ENCODE data around the gene MPP3. TPM values are rescaled to one million over a fixed set of nuclear protein-coding genes. Genes with fewer than 3 reads are reported as not detected.

Gene MPP3
- total RNA-seq, 1 donor from 2014 or later: 4.1 TPM

GRCh38 chr17:43823350-43824084 is 9.4 kb downstream of the MPP3 start:
- peaks cover 2% of the 10 kb centered on the region for H3K36me3 ChIP-seq (ENCODE audit: control insufficient read depth, insufficient read depth, low read length)

DNA sequence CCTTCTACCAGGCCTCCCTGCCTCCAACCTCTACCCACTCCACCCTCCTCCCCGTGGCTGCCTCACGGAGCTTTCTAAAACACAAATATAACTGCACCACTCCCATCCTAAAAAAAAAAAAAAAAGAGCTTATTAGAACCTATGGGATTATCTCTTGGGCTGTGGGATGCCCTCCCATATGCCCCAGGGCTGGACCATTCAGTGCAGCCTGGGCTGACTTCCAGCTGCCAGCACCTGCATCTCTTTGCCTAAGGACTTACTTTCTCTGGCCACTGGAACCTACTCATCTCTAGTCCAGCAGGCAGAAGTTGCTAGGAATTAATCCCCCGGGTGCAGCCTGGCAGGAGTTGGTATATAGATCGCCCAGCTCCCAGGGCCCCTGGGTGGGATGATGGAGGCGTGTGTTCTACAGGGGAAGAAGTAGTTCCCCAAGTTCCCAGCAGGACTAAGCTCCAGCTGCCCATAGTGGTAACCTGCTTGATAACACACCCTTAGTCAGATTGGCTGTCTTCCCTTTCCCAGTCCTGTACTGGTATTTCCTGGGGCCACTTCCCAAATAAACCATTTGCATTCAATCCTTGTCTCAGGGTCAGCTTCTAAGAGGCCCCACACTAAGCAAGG is 10.3 kb downstream of the MPP3 start:
- DNase-seq (ENCODE audit: low read depth): no peak

More at GRCh38 chr17:43823350-43824084, 9.4 kb downstream of the MPP3 start:
- H3K27me3 ChIP-seq (ENCODE audit: control insufficient read depth, insufficient read depth, low read length): no peaks in the 10 kb centered on the region
- DNase-seq (ENCODE audit: low read depth): no peak
- TF ChIP-seq CTCF (IDR thresholded peaks at IDR 0.05; ENCODE audit: insufficient read depth, low read length, poor library complexity, severe bottlenecking): no peak
- no peak overlapping the region for H3K4me3 ChIP-seq (ENCODE audit: low read depth, low read length)

DNA sequence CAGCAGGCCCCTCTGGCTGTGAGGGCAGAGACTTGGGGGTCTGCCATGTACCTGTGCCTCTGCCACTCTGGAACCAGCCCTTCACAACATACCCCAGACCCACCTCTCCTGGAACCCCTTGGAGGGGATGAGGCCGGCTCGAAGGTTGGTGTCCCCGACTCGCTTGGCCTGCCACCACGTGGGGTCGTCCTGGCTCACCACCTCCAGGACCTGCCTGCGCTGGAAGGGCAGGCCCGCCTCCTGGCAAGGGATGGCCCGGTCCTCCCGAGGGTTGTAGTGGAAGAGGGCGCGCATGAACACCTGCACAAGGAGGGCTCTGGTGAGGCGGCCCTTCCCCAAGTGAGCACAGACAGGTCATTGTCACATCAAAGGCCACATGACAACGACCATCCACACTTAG is 12.2 kb downstream of the MPP3 start:
- no peak for TF ChIP-seq CTCF (IDR thresholded peaks at IDR 0.05; ENCODE audit: insufficient read depth, low read length, poor library complexity, severe bottlenecking)
- no peak overlapping the region for H3K4me3 ChIP-seq (ENCODE audit: low read depth, low read length)
- H3K36me3 ChIP-seq (ENCODE audit: control insufficient read depth, insufficient read depth, low read length): peaks cover 1% of the 10 kb centered on the region
- no peak for DNase-seq (ENCODE audit: low read depth)
- no peaks in the 10 kb centered on the region for H3K27me3 ChIP-seq (ENCODE audit: control insufficient read depth, insufficient read depth, low read length)

More for the DNA sequence above, 10.3 kb downstream of the MPP3 start:
- TF ChIP-seq CTCF (IDR thresholded peaks at IDR 0.05; ENCODE audit: insufficient read depth, low read length, poor library complexity, severe bottlenecking): no peak
- Histone ChIP-seq H3K27me3 (ENCODE audit: control insufficient read depth, insufficient read depth, low read length) (no peaks in the 10 kb centered on the region), H3K4me3 (ENCODE audit: low read depth, low read length) (no peak overlapping the region), H3K36me3 (ENCODE audit: control insufficient read depth, insufficient read depth, low read length) (peaks cover 1% of the 10 kb centered on the region)

DNA sequence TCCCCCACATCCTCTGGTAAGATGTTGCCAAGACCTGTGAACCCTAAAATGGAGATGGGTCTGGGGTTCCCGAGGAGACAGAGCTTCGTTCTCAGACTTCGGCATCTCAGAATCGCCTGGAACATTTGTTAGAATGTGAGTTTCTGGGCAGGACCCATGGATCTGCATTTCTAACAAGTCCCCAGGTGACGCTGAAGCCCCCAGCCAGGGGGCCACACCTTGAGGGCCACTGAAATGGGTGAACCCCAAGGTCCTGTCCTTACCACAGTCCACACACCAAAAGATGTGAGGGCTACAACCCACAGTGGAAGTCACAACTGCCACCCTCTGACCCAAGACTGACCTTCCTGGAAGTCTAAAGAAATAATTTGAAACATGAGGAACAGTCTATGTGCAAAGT is 14.0 kb downstream of the MPP3 start:
- TF ChIP-seq CTCF (IDR thresholded peaks at IDR 0.05; ENCODE audit: insufficient read depth, low read length, poor library complexity, severe bottlenecking): no peak
- H3K36me3 ChIP-seq (ENCODE audit: control insufficient read depth, insufficient read depth, low read length): peaks cover 1% of the 10 kb centered on the region

DNA sequence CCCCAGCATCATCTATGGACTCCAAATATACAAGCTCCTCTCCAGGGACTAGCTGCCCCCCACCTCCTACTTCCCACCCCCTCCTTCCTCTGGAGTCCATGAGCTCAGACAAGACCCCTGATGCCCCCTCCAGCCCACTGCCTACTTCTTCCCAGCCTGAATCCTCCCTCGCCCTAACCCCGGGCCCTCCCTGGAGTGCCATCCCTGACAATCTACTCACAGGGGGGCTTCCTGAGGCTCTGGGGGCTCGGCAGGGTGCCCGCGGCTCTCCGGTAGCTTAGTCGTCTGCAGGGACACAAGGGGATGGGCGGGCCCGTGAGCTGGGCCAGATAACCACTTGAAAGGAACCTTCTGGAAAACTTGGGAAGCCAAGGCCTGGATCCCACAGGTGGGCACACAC is 15.1 kb downstream of the MPP3 start:
- Histone ChIP-seq H3K27me3 (ENCODE audit: control insufficient read depth, insufficient read depth, low read length) (no peaks in the 10 kb centered on the region), H3K4me3 (ENCODE audit: low read depth, low read length) (no peak overlapping the region), H3K36me3 (ENCODE audit: control insufficient read depth, insufficient read depth, low read length) (peaks cover 3% of the 10 kb centered on the region)
- no peak for TF ChIP-seq CTCF (IDR thresholded peaks at IDR 0.05; ENCODE audit: insufficient read depth, low read length, poor library complexity, severe bottlenecking)
- no peak for DNase-seq (ENCODE audit: low read depth)

More for the DNA sequence above, 14.0 kb downstream of the MPP3 start:
- no peak overlapping the region for H3K4me3 ChIP-seq (ENCODE audit: low read depth, low read length)
- no peaks in the 10 kb centered on the region for H3K27me3 ChIP-seq (ENCODE audit: control insufficient read depth, insufficient read depth, low read length)
- no peak for DNase-seq (ENCODE audit: low read depth)

All from kidney epithelial cell (primary cell).